A549 (cell line): ENCODE measurements around the gene BRD3OS. TPM values are rescaled to one million over a fixed set of nuclear protein-coding genes. Genes with fewer than 3 reads are reported as not detected.

Experiments used
- ATAC-seq, 2 experiments: fragments of 200-7000 bp in 1 of 2; fragments of >200 bp in 1 of 2; cut with Nextera tagmentation in 1 of 2; cut with Tn5 transposase in 1 of 2; 3 replicates each; pipeline versions ENCODE4 v1.8.0 to v1.9.1; 2018 to 2020; ENCODE audit warnings: mild to moderate bottlenecking in 1 of 2, moderate library complexity in 1 of 2
- CTCF ChIA-PET: fragments of 300-600 bp; sonication (Branson Sonifier 250); formaldehyde crosslinking; extraction: SDS; loops from one replicate; lab custom pipeline; 2021; ENCODE audit warnings: antibody characterized with exemption, inconsistent platforms; lab: Yijun Ruan, JAX
- POLR2A ChIA-PET: fragments of 350-600 bp; formaldehyde crosslinking; extraction: SDS; loops from one replicate; lab custom pipeline; 2021; ENCODE audit warnings: antibody characterized with exemption, inconsistent platforms; lab: Yijun Ruan, JAX
- DNase-seq, 2 experiments: peaks; one replicate each; pipeline versions ENCODE4 v3.0.0 to v3.0.0-alpha.2; 2011 to 2016; ENCODE audit warnings: low read depth in 1 of 2, low spot score in 1 of 2
- FAIRE-seq: peaks from 2 replicates; lab custom pipeline; 2011; peaks lifted over from hg19 to GRCh38; lab: Jason Lieb, UNC
- H3K27ac ChIP-seq, 2 experiments: fragments of >200 bp; sonication (Bioruptor Twin); formaldehyde crosslinking; 3 replicates each; pipeline ENCODE4 v1.5.1; 2016 to 2017
- H3K4me1 ChIP-seq: fragments of >200 bp; sonication (Bioruptor Twin); formaldehyde crosslinking; 3 replicates; pipeline ENCODE4 v1.6.1; 2016
- H3K4me2 ChIP-seq: fragments of >200 bp; sonication (Bioruptor Twin); formaldehyde crosslinking; 3 replicates; pipeline ENCODE4 v1.6.1; 2016
- H3K4me3 ChIP-seq: fragments of >200 bp; sonication (Bioruptor Twin); formaldehyde crosslinking; 3 replicates; pipeline ENCODE4 v1.5.1; 2016
- H3K9me3 ChIP-seq: fragments of >200 bp; sonication (Bioruptor Twin); formaldehyde crosslinking; 3 replicates; pipeline ENCODE4 v1.6.1; 2016
- BCL3 ChIP-seq: fragments of >200 bp; sonication (Bioruptor Twin); formaldehyde crosslinking; IDR thresholded peaks from 3 replicates; pipeline ENCODE4 v1.6.1; 2016
- CBX8 ChIP-seq: fragments of 200-600 bp; sonication (generic); IDR thresholded peaks from 2 replicates; pipeline ENCODE4 v1.6.1; 2016
- EHMT2 ChIP-seq: fragments of 200-600 bp; sonication (generic); IDR thresholded peaks from 2 replicates; pipeline ENCODE4 v1.6.1; 2016; ENCODE audit warnings: antibody characterized with exemption, low read depth, mild to moderate bottlenecking, moderate library complexity
- EP300 ChIP-seq, 2 experiments: fragments of >200 bp; sonication (Bioruptor Twin); formaldehyde crosslinking; IDR thresholded peaks; 2 replicates in 1 of 2; 3 replicates in 1 of 2; pipeline ENCODE4 v1.6.1; 2016 to 2017
- GATA3 ChIP-seq: IDR thresholded peaks from 2 replicates; pipeline ENCODE4 v1.6.1; 2012; ENCODE audit warnings: borderline replicate concordance
- HDAC2 ChIP-seq: fragments of 200-600 bp; sonication (generic); IDR thresholded peaks from 2 replicates; pipeline ENCODE4 v1.6.1; 2016
- HEYL ChIP-seq: fragments of 250-450 bp; sonication (Bioruptor Pico); IDR thresholded peaks from 2 replicates; pipeline ENCODE4 v1.8.0; 2021; ENCODE audit warnings: mild to moderate bottlenecking, moderate library complexity
- HOXA7 ChIP-seq: fragments of 250-450 bp; sonication (Bioruptor Pico); IDR thresholded peaks from 2 replicates; pipeline ENCODE4 v1.5.0; 2020; ENCODE audit warnings: mild to moderate bottlenecking, moderate library complexity
- HOXB5 ChIP-seq: fragments of 250-450 bp; sonication (Bioruptor Pico); IDR thresholded peaks from 2 replicates; pipeline ENCODE4 v1.5.0; 2020; ENCODE audit warnings: mild to moderate bottlenecking, moderate library complexity
- JUN ChIP-seq, 2 experiments: fragments of >200 bp; sonication (Bioruptor Twin); formaldehyde crosslinking; IDR thresholded peaks; 2 replicates in 1 of 2; 3 replicates in 1 of 2; pipeline ENCODE4 v1.6.1; 2016 to 2017
- JUNB ChIP-seq: fragments of >200 bp; sonication (Bioruptor Twin); formaldehyde crosslinking; IDR thresholded peaks from 2 replicates; pipeline ENCODE4 v1.6.1; 2016
- KDM1A ChIP-seq: fragments of 200-600 bp; sonication (generic); IDR thresholded peaks from 2 replicates; pipeline ENCODE4 v1.6.1; 2016; ENCODE audit warnings: low read depth, mild to moderate bottlenecking
- MYC ChIP-seq: IDR thresholded peaks from 2 replicates; pipeline ENCODE4 v1.6.1; 2012; ENCODE audit warnings: mild to moderate bottlenecking, inconsistent platforms, low read length, improper control_type of control experiment, borderline replicate concordance
- NFE2L2 ChIP-seq: fragments of 150-350 bp; conservative IDR thresholded peaks from 2 replicates; pipeline ENCODE4 v1.6.1; 2014; ENCODE audit warnings: low read length
- NR3C1 ChIP-seq: fragments of >200 bp; sonication (Bioruptor Twin); formaldehyde crosslinking; IDR thresholded peaks from 3 replicates; pipeline ENCODE4 v1.6.1; 2017
- SMC3 ChIP-seq: fragments of >200 bp; sonication (Bioruptor Twin); formaldehyde crosslinking; IDR thresholded peaks from 3 replicates; pipeline ENCODE4 v1.6.1; 2018; ENCODE audit warnings: inconsistent platforms
- TFCP2L1 ChIP-seq: fragments of 250-450 bp; sonication (Bioruptor Pico); IDR thresholded peaks from 2 replicates; pipeline ENCODE4 v1.5.0; 2021; ENCODE audit warnings: mild to moderate bottlenecking
- ZNF302 ChIP-seq: fragments of 250-450 bp; sonication (Bioruptor Pico); IDR thresholded peaks from 2 replicates; pipeline ENCODE4 v1.9.0; 2021; ENCODE audit warnings: inconsistent platforms, mild to moderate bottlenecking, moderate library complexity
- WGBS: methylation state at CpG from one replicate; pipeline ENCODE4 v1.1.6; 2017; ENCODE audit errors: missing lambda C conversion rate; 5-methylcytosine and 5-hydroxymethylcytosine counted together
- polyA minus RNA-seq: library from RNA; depleted of rRNA, polyadenylated mRNA; stranded (reverse); fragments of >200 nt; gene quantifications from 2 replicates; pipeline ENCODE4 v1.2.3, GENCODE V29; 2011; rRNA and poly(A)+ RNA removed
- polyA plus RNA-seq, 4 experiments: library from polyadenylated mRNA; depleted of rRNA in 3 of 4; stranded (reverse); fragments of >200 nt; fragmentation: RNase III in 1 of 4; extraction: RNeasy Plus Mini Kit Qiagen cat#74134 plus additional on column Dnase treatment in 1 of 4; gene quantifications; 2 replicates in 3 of 4; 3 replicates in 1 of 4; pipeline ENCODE4 v1.2.3, GENCODE V29; 2011 to 2017
- TF ChIP-seq, protein P1 (sequence below): IDR thresholded peaks from 2 replicates; pipeline ENCODE4 v1.6.1; 2012

Gene BRD3OS
- polyA plus RNA-seq (2011; rRNA removed), result 10.4 and 12.2 TPM in 2 replicates
- polyA plus RNA-seq (2012; cell fraction: cytosol; rRNA removed), result 9.3 and 12.6 TPM in 2 replicates
- polyA plus RNA-seq (2012; cell fraction: nucleus; rRNA removed), result 5.7 and 7.5 TPM in 2 replicates
- 10.8 to 12.0 TPM (median 11.2 TPM) in 3 replicates for polyA plus RNA-seq (2017; fragmentation: RNase III; extraction: RNeasy Plus Mini Kit Qiagen cat#74134 plus additional on column Dnase treatment)
- polyA minus RNA-seq, result 7.4 and 8.6 TPM in 2 replicates

- TF ChIP-seq, protein P1, sequence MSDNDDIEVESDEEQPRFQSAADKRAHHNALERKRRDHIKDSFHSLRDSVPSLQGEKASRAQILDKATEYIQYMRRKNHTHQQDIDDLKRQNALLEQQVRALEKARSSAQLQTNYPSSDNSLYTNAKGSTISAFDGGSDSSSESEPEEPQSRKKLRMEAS, result peak; percentile 67; the same call in 1 of the 2 replicates
- no peak for TF ChIP-seq NR3C1
- TF ChIP-seq MYC, result peak; percentile 74; the same call in 1 of the 2 replicates
- TF ChIP-seq HDAC2, result no peak
- peak in 1 of 2 experiments; percentile 63; a peak in 2 of 5 replicates for TF ChIP-seq JUN (IDR thresholded peaks at IDR 0.05)
- H3K9me3 ChIP-seq, result no peaks in the 10 kb centered on the region
- H3K4me1 ChIP-seq, result peaks cover 8% of the 10 kb centered on the region; the same call in 1 of the 3 replicates
- 24% methylated on average over 5 of the region's 43 CpGs for WGBS
- ATAC-seq, result peak; percentile 90 to 91
- ChIA-PET POLR2A (interaction anchor here (0.6 to 1.9 kb wide), 5 partner anchors 32 to 677 kb away, joined by 3 to 6 read pairs (median 5); partner anchors contain the start of gene MED22), CTCF (interaction anchor here (1.0 to 7.4 kb wide), 6 partner anchors 9 to 242 kb away, joined by 3 to 68 read pairs (median 4); no protein-coding TSS in a partner anchor)
- peak; percentile 36 for FAIRE-seq
- peak; percentile 93 to 99 for DNase-seq
- H3K27ac ChIP-seq, result peak within 1 kb of the TSS; percentile 85 to 91
- H3K4me3 ChIP-seq, result peak within 1 kb of the TSS; percentile 92
- H3K4me2 ChIP-seq, result peak within 1 kb of the TSS; percentile 80
Observed at GRCh38 chr9:134024828-134025605, at the start of gene BRD3OS. Gene BRD3OS (plus strand): TSS chr9:134025481. CDS start chr9:134026748, 1,267 bp downstream.

- no peak for DNase-seq
- ChIA-PET POLR2A (interaction anchor here (0.7 kb wide), 1 partner anchor 65 kb away, joined by 3 read pairs; no protein-coding TSS in a partner anchor), CTCF (interaction anchor here (0.9 to 7.1 kb wide), 2 partner anchors 19 to 193 kb away, joined by 4 to 48 read pairs; no protein-coding TSS in a partner anchor)
- H3K4me3 ChIP-seq, result no peak overlapping the region
- WGBS, result 94% methylated on average over 3 of the region's 3 CpGs
- no peak for ATAC-seq
- TF ChIP-seq, protein P1, result no peak
- TF ChIP-seq GATA3 (no peak), KDM1A (no peak), NFE2L2 (no peak), HOXA7 (CRISPR knock-in tag) (no peak), EHMT2 (no peak), HOXB5 (CRISPR knock-in tag) (no peak), JUNB (no peak), BCL3 (no peak), EP300 (IDR thresholded peaks at IDR 0.05) (no peak), SMC3 (no peak), HEYL (no peak), CBX8 (no peak), ZNF302 (no peak)
- H3K27ac ChIP-seq, result no peak overlapping the region
- H3K9me3 ChIP-seq, result no peaks in the 10 kb centered on the region
- H3K4me2 ChIP-seq, result no peak overlapping the region
- no peak for FAIRE-seq
- peaks cover 14% of the 10 kb centered on the region for H3K4me1 ChIP-seq
Observed at GRCh38 chr9:133975511-133975910, 49.8 kb upstream of the BRD3OS start.

GRCh38 chr9:133976191-133976861 lies 49.0 kb upstream of the BRD3OS start:
- ATAC-seq (no peak), FAIRE-seq (no peak), DNase-seq (no peak)
- ChIA-PET POLR2A (no interaction called here), CTCF (interaction anchor here (3.2 to 7.1 kb wide), 2 partner anchors 18 to 194 kb away, joined by 14 to 48 read pairs; no protein-coding TSS in a partner anchor)
- Histone ChIP-seq H3K27ac (no peak overlapping the region), H3K4me3 (no peak overlapping the region), H3K4me2 (no peak overlapping the region), H3K9me3 (no peaks in the 10 kb centered on the region), H3K4me1 (peaks cover 12% of the 10 kb centered on the region)
- TF ChIP-seq TFCP2L1 (CRISPR knock-in tag), result no peak
- WGBS, result 85% methylated on average over 17 of the region's 17 CpGs
